H9 (cell line): ENCODE data around the gene LLGL2. TPM values are rescaled to one million over a fixed set of nuclear protein-coding genes. Genes with fewer than 3 reads are reported as not detected.
"Not testable (repeated sequence)": the region's sequence is repeated elsewhere in the genome, so short reads cannot be mapped to it uniquely, and the experiment has no call there.

Experiments
- DNase-seq: peaks from one replicate; pipeline ENCODE4 v3.0.0-alpha.2; 2017
- H2AFZ ChIP-seq: one replicate; pipeline ENCODE4 v1.6.1; 2013; ENCODE audit warnings: mild to moderate bottlenecking, low read length, control low read depth, moderate library complexity
- H2AK5ac ChIP-seq: 2 replicates; pipeline ENCODE4 v1.6.1; 2013; ENCODE audit warnings: low read length, control low read depth, mixed read lengths; ENCODE audit not compliant: insufficient read length
- H2BK120ac ChIP-seq: one replicate; pipeline ENCODE4 v1.6.1; 2013; ENCODE audit warnings: low read depth, mild to moderate bottlenecking, low read length, control low read depth, inconsistent platforms; ENCODE audit not compliant: poor library complexity, severe bottlenecking
- H2BK12ac ChIP-seq: 2 replicates; pipeline ENCODE4 v1.6.1; 2013; ENCODE audit warnings: low read length, control low read depth, mixed read lengths, low read depth; ENCODE audit not compliant: insufficient read length
- H2BK15ac ChIP-seq: 2 replicates; pipeline ENCODE4 v1.6.1; 2013; ENCODE audit warnings: low read depth, low read length, control low read depth
- H2BK20ac ChIP-seq: one replicate; pipeline ENCODE4 v1.6.1; 2013; ENCODE audit warnings: low read depth, mild to moderate bottlenecking, low read length, control low read depth, inconsistent platforms; ENCODE audit not compliant: poor library complexity, severe bottlenecking
- H2BK5ac ChIP-seq: 2 replicates; pipeline ENCODE4 v1.6.1; 2013; ENCODE audit warnings: low read length, control low read depth, mixed read lengths; ENCODE audit not compliant: insufficient read length
- H3K14ac ChIP-seq: 2 replicates; pipeline ENCODE4 v1.6.1; 2013; ENCODE audit warnings: low read length, control low read depth; ENCODE audit not compliant: insufficient read depth
- H3K18ac ChIP-seq: 2 replicates; pipeline ENCODE4 v1.6.1; 2013; ENCODE audit warnings: low read depth, mild to moderate bottlenecking, mixed read lengths, low read length, control low read depth; ENCODE audit not compliant: insufficient read length
- H3K23ac ChIP-seq: 2 replicates; pipeline ENCODE4 v1.6.1; 2013; ENCODE audit warnings: low read length, control low read depth, mixed read lengths, low read depth; ENCODE audit not compliant: insufficient read length
- H3K23me2 ChIP-seq: 2 replicates; pipeline ENCODE4 v1.6.1; 2013; ENCODE audit warnings: low read depth, mild to moderate bottlenecking, mixed read lengths, low read length, control low read depth; ENCODE audit not compliant: insufficient read length, poor library complexity, severe bottlenecking
- H3K27ac ChIP-seq: 2 replicates; pipeline ENCODE4 v1.5.1; 2013; ENCODE audit warnings: low read length, control low read depth, mixed read lengths, low read depth; ENCODE audit not compliant: insufficient read length
- H3K27me3 ChIP-seq: 2 replicates; pipeline ENCODE4 v1.6.1; 2013; ENCODE audit warnings: low read length, control low read depth, inconsistent platforms; ENCODE audit not compliant: insufficient read depth
- H3K4ac ChIP-seq: 2 replicates; pipeline ENCODE4 v1.6.1; 2013; ENCODE audit warnings: low read depth, mild to moderate bottlenecking, control low read depth, inconsistent platforms, low read length, moderate library complexity
- H3K4me1 ChIP-seq: 2 replicates; pipeline ENCODE4 v1.6.1; 2013; ENCODE audit warnings: low read length, control low read depth, inconsistent platforms; ENCODE audit not compliant: insufficient read depth
- H3K4me2 ChIP-seq: 2 replicates; pipeline ENCODE4 v1.6.1; 2013; ENCODE audit warnings: low read length, control low read depth, mixed read lengths; ENCODE audit not compliant: insufficient read length, insufficient read depth
- H3K56ac ChIP-seq: 2 replicates; pipeline ENCODE4 v1.6.1; 2013; ENCODE audit warnings: low read depth, mild to moderate bottlenecking, mixed read lengths, low read length, control low read depth; ENCODE audit not compliant: insufficient read length
- H3K79me1 ChIP-seq: 2 replicates; pipeline ENCODE4 v1.6.1; 2013; ENCODE audit warnings: low read depth, mild to moderate bottlenecking, moderate library complexity, low read length, control low read depth, inconsistent platforms; ENCODE audit not compliant: insufficient read depth, poor library complexity, severe bottlenecking
- H3K79me2 ChIP-seq: 2 replicates; pipeline ENCODE4 v1.6.1; 2013; ENCODE audit warnings: low read length, control low read depth, inconsistent platforms; ENCODE audit not compliant: insufficient read depth
- H3K9ac ChIP-seq: 2 replicates; pipeline ENCODE4 v1.6.1; 2013; ENCODE audit warnings: low read length, control low read depth, mixed read lengths; ENCODE audit not compliant: insufficient read length; ENCODE audit errors: extremely low read depth
- H3K9me3 ChIP-seq: one replicate; pipeline ENCODE4 v1.6.1; 2013; ENCODE audit warnings: low read depth, low read length, inconsistent platforms; ENCODE audit not compliant: control insufficient read depth
- H3T11ph ChIP-seq: one replicate; pipeline ENCODE4 v1.6.1; 2013; ENCODE audit warnings: mild to moderate bottlenecking, low read length, control low read depth, inconsistent platforms
- H4K20me1 ChIP-seq: one replicate; pipeline ENCODE4 v1.6.1; 2013; ENCODE audit not compliant: control insufficient read depth, insufficient read length, insufficient read depth
- H4K5ac ChIP-seq: 2 replicates; pipeline ENCODE4 v1.6.1; 2013; ENCODE audit warnings: low read depth, mild to moderate bottlenecking, mixed read lengths, low read length, control low read depth; ENCODE audit not compliant: insufficient read length
- H4K8ac ChIP-seq: replicated peaks from 2 replicates; pipeline ENCODE4 v1.6.1; 2013; ENCODE audit warnings: low read length, control low read depth, mixed read lengths, low read depth; ENCODE audit not compliant: insufficient read length
- H4K91ac ChIP-seq: 2 replicates; pipeline ENCODE4 v1.6.1; 2013; ENCODE audit warnings: low read depth, mild to moderate bottlenecking, moderate library complexity, mixed read lengths, low read length, control low read depth; ENCODE audit not compliant: insufficient read length
- H3K27ac Mint-ChIP-seq, 3 experiments: 2 replicates in 2 of 3; 3 replicates in 1 of 3; pipeline ENCODE4 v1.8.0; 2020 to 2021; ENCODE audit warnings: mixed read lengths in 3 of 3, mild to moderate bottlenecking in 1 of 3, moderate library complexity in 1 of 3
- H3K27me3 Mint-ChIP-seq: 2 replicates; pipeline ENCODE4 v1.8.0; 2021; ENCODE audit warnings: low read depth, mild to moderate bottlenecking, moderate library complexity, mixed read lengths
- H3K36me3 Mint-ChIP-seq, 3 experiments: 2 replicates in 2 of 3; 3 replicates in 1 of 3; pipeline ENCODE4 v1.8.0; 2020 to 2021; ENCODE audit warnings: low read depth in 3 of 3, mixed read lengths in 3 of 3; ENCODE audit not compliant: insufficient read depth in 1 of 3
- H3K4me1 Mint-ChIP-seq, 2 experiments: 2 replicates each; pipeline ENCODE4 v1.8.0; 2020; ENCODE audit warnings: mixed read lengths in 2 of 2
- H3K4me3 Mint-ChIP-seq, 2 experiments: 2 replicates in 1 of 2; 3 replicates in 1 of 2; pipeline ENCODE4 v1.8.0; 2020 to 2021; ENCODE audit warnings: mild to moderate bottlenecking in 2 of 2, mixed read lengths in 2 of 2, moderate library complexity in 1 of 2
- H3K9me3 Mint-ChIP-seq, 2 experiments: 2 replicates in 1 of 2; 3 replicates in 1 of 2; pipeline ENCODE4 v1.8.0; 2020; ENCODE audit warnings: mild to moderate bottlenecking in 2 of 2, mixed read lengths in 2 of 2, moderate library complexity in 1 of 2
- CTCF ChIP-seq: fragments of 200-600 bp; sonication (generic); conservative IDR thresholded peaks from 3 replicates; pipeline ENCODE4 v1.8.0; 2021; ENCODE audit warnings: antibody characterized with exemption, mild to moderate bottlenecking
- WGBS: extraction: QIAGEN DNeasy Blood & Tissue Kit; methylation state at CpG from one replicate; pipeline ENCODE4 v1.1.7; 2013; ENCODE audit warnings: missing lambda C conversion rate, low lambda C conversion rate, mixed read lengths; ENCODE audit not compliant: insufficient read length; ENCODE audit errors: extremely low coverage; 5-methylcytosine and 5-hydroxymethylcytosine counted together
- total RNA-seq: library from RNA; stranded (reverse); gene quantifications from 2 replicates; pipeline ENCODE4 v1.2.1, GENCODE V29; 2021

LLGL2 gene
- total RNA-seq, 1 experiment from 2014 or later, result 90.4 TPM

- Histone ChIP-seq H3K4me1 (0 out of 2 replicates have a peak, but pooled peaks cover under 1% of the 10 kb centered on the region), H3K4me2 (no peak overlapping the region), H3K79me2 (no peaks in the 10 kb centered on the region), H3K23me2 (peaks cover 10% of the 10 kb centered on the region), H2BK120ac (no peak overlapping the region), H2BK20ac (no peak overlapping the region), H4K91ac (no peak overlapping the region), H3K14ac (no peak overlapping the region), H2AFZ (no peak overlapping the region), H2BK15ac (no peak overlapping the region), H3K18ac (no peak overlapping the region), H2BK5ac (no peak overlapping the region), H2BK12ac (no peak overlapping the region), H4K5ac (no peak overlapping the region), H4K20me1 (no peaks in the 10 kb centered on the region), H3K9ac (no peak overlapping the region), H4K8ac (no peak overlapping the region), H3K27ac (no peak overlapping the region), H3K4ac (no peak overlapping the region), H3K56ac (no peak overlapping the region), H3K9me3 (no peaks in the 10 kb centered on the region), H3T11ph (no peak overlapping the region), H3K23ac (no peak overlapping the region), H3K79me1 (no peaks in the 10 kb centered on the region), H2AK5ac (no peak overlapping the region), H3K27me3 (no peaks in the 10 kb centered on the region)
- no peak for TF ChIP-seq CTCF
- no CpG with 5 or more reads among the region's 17 CpGs for WGBS
- peak; percentile 31 for DNase-seq
- Mint-ChIP-seq H3K27me3 (no peaks in the 10 kb centered on the region; the same call in 1 of the 2 replicates), H3K36me3 (no peaks in the 10 kb centered on the region; a peak in 1 of 7 replicates), H3K4me3 (no peak overlapping the region), H3K27ac (no peak overlapping the region), H3K4me1 (no peaks in the 10 kb centered on the region; a peak in 2 of 4 replicates), H3K9me3 (no peaks in the 10 kb centered on the region)
Observed at GRCh38 chr17:75592348-75593020, 67.0 kb downstream of the LLGL2 start.

GRCh38 chr17:75593430-75593829, 67.9 kb downstream of the LLGL2 start:
- H3K9me3 Mint-ChIP-seq, H3K27ac Mint-ChIP-seq, H2BK20ac ChIP-seq, H3T11ph ChIP-seq, H4K8ac ChIP-seq, H4K5ac ChIP-seq, H3K9ac ChIP-seq, H3K27me3 ChIP-seq, H3K23me2 ChIP-seq, DNase-seq, H4K91ac ChIP-seq, H2AK5ac ChIP-seq, H3K79me2 ChIP-seq, H3K4me3 Mint-ChIP-seq, H2BK120ac ChIP-seq, H2AFZ ChIP-seq, H2BK5ac ChIP-seq, H3K23ac ChIP-seq, H3K27me3 Mint-ChIP-seq, H3K4me2 ChIP-seq, H4K20me1 ChIP-seq, H2BK15ac ChIP-seq, H3K36me3 Mint-ChIP-seq, H3K4ac ChIP-seq, H3K14ac ChIP-seq, H3K56ac ChIP-seq, H2BK12ac ChIP-seq, H3K79me1 ChIP-seq, H3K18ac ChIP-seq, H3K27ac ChIP-seq, H3K4me1 ChIP-seq, H3K4me1 Mint-ChIP-seq, H3K9me3 ChIP-seq: not testable (repeated sequence)
- no CpG with 5 or more reads among the region's 9 CpGs for WGBS
